ENCODE data around the gene TBC1D22B.
"Not testable (repeated sequence)": the region's sequence is repeated elsewhere in the genome, so short reads cannot be mapped to it uniquely, and the experiment has no call there.

TBC1D22B gene

GRCh38 chr6:37303091-37303660 is 45.6 kb downstream of the TBC1D22B start:
- H3K4me3 ChIP-seq (ENCODE audit: low read length), result no peak overlapping the region
- TF ChIP-seq CTCF (conservative IDR thresholded peaks at IDR 0.05; ENCODE audit: low read depth, low read length), result no peak
- no peak for DNase-seq (ENCODE audit: low read depth)

GRCh38 chr6:37303891-37304503 is 46.4 kb downstream of the TBC1D22B start:
- DNase-seq (ENCODE audit: low read depth), result no peak
- TF ChIP-seq CTCF (conservative IDR thresholded peaks at IDR 0.05; ENCODE audit: low read depth, low read length), result peak; percentile 71
- no peak overlapping the region for H3K4me3 ChIP-seq (ENCODE audit: low read length)

GRCh38 chr6:37304766-37305165 is 47.2 kb downstream of the TBC1D22B start:
- no peak for DNase-seq (ENCODE audit: low read depth)
- TF ChIP-seq CTCF (conservative IDR thresholded peaks at IDR 0.05; ENCODE audit: low read depth, low read length), result no peak
- no peak overlapping the region for H3K4me3 ChIP-seq (ENCODE audit: low read length)

GRCh38 chr6:37305841-37306425 is 48.4 kb downstream of the TBC1D22B start:
- no peak overlapping the region for H3K4me3 ChIP-seq (ENCODE audit: low read length)
- TF ChIP-seq CTCF (conservative IDR thresholded peaks at IDR 0.05; ENCODE audit: low read depth, low read length), result no peak
- DNase-seq (ENCODE audit: low read depth), result no peak

GRCh38 chr6:37306624-37307222 is 49.2 kb downstream of the TBC1D22B start:
- no peak for TF ChIP-seq CTCF (conservative IDR thresholded peaks at IDR 0.05; ENCODE audit: low read depth, low read length)
- no peak for DNase-seq (ENCODE audit: low read depth)
- H3K4me3 ChIP-seq (ENCODE audit: low read length), result no peak overlapping the region

GRCh38 chr6:37307484-37307883 is 49.9 kb downstream of the TBC1D22B start:
- DNase-seq (ENCODE audit: low read depth); H3K4me3 ChIP-seq (ENCODE audit: low read length): not testable (repeated sequence)

GRCh38 chr6:37308069-37308815 is 50.7 kb downstream of the TBC1D22B start:
- no peak for TF ChIP-seq CTCF (conservative IDR thresholded peaks at IDR 0.05; ENCODE audit: low read depth, low read length)
- no peak for DNase-seq (ENCODE audit: low read depth)
- H3K4me3 ChIP-seq (ENCODE audit: low read length), result no peak overlapping the region

Data from retinal pigment epithelial cell (primary cell).